NOMO-1 (cell line): ENCODE results near the gene TMA16.
A peak's percentile ranks its signal among the peaks of the same experiment; 100 is the strongest.

Source experiments
- DNase-seq, 2 experiments: peaks; one replicate each; lab custom pipeline; 2025; ENCODE audit not compliant: unreplicated experiment in 2 of 2; lab: John Stamatoyannopoulos, UW

The TMA16 gene

DNA sequence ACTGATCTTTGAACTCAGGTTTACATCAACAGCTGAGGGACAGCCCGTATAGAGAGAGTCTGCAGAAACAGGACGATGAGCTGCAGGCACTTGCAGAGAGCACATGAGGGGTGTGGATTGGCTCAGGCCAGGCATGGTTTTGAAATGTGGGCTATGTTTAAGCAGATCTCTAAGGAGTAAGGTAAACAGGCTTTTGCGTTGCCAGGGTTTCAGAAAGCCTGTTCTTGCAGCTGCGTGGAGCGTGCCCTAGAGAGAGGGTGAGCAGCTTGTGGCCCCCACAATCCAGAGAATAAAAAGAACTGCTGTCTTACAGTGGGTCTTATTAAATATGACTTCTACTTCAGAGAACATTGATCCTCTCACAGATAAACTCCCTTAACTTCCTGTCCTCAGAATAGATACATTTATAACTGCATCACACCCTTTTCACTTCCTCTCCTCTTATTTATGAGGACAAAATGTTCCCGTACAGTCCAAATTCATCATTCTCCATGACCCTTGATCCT lies 64.1 kb downstream of the TMA16 start:
- peak; percentile 21 to 88 for DNase-seq

DNA sequence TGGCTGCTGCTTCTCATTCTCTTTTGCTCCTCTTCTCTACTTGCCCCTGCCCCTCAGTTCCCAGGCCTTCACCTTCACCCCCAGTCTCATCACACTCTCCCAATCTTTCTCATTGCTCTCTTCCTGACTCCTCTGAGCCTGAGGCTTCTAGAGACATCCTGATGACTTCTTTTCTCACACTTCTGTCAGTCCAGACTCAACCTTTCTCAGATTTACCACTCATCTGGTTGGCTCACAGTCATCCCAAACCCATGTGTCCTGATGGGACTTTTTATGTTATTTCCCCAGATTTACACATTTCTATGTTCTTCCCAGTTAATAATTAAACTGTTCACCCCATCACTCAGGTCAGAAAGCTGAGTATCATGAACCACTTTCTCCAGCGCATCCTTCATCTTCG lies 68.0 kb downstream of the TMA16 start:
- no peak for DNase-seq

DNA sequence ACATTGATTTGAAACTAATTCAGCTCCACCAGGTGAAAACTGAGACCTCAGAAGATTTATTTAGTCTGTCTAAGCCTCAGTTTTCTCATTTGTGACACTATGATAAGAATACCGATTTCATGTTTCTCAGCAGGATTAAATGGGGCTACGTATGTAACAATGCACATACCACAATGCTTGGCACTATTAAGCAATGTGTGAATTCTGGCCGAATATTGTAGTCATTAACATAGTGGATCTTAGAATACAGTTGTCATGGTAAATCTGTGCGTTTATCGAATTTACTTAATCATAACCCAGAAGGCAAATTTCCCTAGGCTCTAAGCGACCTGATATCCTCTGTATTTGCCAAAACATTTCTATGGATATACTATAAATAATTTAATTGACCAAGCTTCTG lies 69.1 kb downstream of the TMA16 start:
- DNase-seq, result no peak

DNA sequence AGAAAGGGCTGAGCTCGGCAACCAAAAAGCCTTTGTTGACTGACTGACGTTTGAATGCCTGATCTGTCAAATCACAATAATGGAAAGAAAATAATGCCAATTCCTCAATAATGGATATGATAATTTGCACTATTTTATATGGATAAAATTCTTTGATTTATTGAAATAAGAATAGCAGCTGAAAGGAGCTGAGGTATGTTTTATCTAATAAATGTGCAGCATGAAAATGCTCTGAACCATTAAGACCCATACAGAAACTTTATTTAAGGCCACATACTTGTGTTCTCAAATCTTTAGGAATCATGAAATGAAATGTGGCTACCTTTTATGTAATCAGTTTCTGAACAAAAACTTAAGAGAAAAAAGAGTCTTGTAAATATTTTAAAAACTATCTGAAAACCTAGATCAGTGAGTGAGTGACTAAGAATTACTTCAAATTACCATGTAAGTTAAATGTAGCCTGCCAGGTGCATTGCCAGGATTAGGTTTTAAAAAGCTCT lies 69.8 kb downstream of the TMA16 start:
- DNase-seq, result no peak

DNA sequence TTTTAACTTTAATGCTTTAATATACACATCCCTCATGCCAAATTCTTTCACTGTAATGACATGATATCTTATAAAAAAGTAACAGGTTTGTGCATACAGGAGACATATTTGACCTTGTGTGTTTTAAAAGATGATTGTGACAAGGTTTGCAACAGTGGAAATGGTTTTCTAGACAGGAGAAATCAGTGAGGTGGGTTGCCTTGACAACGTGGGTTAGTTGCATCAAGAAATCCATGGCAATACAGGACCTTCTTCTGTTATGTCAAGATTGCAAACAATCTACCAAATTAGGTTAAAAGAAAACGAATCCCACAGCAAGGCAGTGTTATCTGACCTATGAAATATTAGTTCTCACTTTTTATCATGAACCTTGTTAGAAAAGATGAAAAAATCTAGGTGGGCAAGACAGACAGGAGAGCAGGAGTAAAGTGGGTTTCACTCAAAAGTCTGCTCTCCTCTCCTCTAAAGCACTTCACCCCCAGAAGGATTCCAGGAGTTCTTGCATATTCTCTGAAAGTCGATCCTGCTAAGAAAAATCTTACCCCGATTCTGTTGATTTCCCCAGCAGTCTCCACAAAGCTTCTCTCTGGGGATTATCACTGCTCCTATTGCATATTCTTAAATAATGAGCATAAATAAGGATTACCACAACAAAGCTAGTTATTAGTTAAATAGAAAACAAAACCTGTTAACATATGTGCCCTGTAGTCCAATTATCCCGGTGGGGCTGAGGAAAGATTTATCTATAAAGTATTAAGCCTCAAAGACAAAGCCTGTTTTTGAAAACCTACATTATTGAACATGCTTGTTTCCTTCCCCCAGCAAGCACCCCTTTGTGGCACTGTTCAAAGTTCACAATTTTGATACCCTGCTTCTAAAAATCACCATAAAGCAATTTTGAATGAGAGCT lies 71.0 kb downstream of the TMA16 start:
- no peak for DNase-seq

DNA sequence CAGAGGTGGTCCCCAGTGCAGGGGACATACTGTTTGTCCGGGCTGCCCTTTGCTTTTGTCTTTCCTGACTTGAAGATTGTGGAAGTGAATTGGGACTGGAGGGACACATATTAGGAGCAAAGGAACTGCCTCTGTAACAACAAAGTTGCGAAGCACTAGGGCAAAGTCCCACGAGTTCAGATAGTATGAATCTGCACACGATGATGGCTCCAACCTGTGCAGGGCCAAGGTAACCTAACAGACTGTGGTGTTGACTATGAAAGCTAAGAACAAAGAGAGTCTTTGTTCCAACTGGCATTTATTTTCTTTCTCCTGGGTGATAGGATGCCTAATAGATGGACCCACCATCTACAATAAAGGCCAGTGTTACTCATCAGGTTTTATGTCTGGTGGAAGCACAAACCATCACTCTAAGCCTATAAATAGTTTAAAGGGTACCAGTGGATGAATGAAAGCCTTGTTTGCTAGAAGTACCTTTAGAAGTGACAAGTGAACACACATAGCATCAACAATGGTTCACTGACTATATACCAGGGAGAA lies 71.8 kb downstream of the TMA16 start:
- no peak for DNase-seq

DNA sequence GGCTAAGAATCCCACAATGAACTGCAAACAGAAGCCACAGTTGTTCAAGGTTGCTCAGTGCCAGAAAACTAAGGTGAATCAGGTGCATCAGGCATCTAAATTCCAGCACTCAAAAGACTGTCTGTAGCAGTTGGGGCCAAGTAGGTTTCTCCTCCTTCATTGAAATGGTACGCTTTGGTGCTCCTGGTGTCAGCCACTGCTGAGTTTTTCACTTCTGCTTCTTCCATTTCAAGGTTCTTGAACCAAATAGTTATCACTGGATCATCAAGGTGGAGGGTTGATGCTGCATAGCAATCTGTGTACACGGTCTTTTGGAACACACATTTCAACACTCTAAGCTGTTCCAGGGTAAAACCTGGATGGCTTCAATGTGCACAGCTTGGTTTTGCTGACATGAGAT lies 74.4 kb downstream of the TMA16 start:
- DNase-seq, result no peak
